Upper lobe of right lung (tissue), 1 donor: ENCODE results near the gene RNF220. TPM values are rescaled to one million over a fixed set of nuclear protein-coding genes. Genes with fewer than 3 reads are reported as not detected.

Experiments
- ATAC-seq: fragments of 200-7000 bp; cut with Tn5 transposase; one replicate; pipeline ENCODE4 v1.9.1; 2020; ENCODE audit warnings: mild to moderate bottlenecking, moderate library complexity
- DNase-seq: peaks from one replicate; pipeline ENCODE4 v3.0.0-alpha.2; 2020
- H3K27ac ChIP-seq: fragments of 200-600 bp; one replicate; pipeline ENCODE4 v1.8.0; 2022
- H3K27me3 ChIP-seq: fragments of 200-600 bp; one replicate; pipeline ENCODE4 v1.8.0; 2022; ENCODE audit warnings: mild to moderate bottlenecking
- H3K36me3 ChIP-seq: fragments of 200-600 bp; one replicate; pipeline ENCODE4 v1.8.0; 2022
- H3K4me1 ChIP-seq: fragments of 200-600 bp; one replicate; pipeline ENCODE4 v1.8.0; 2022
- H3K4me3 ChIP-seq: fragments of 200-600 bp; one replicate; pipeline ENCODE4 v1.8.0; 2022; ENCODE audit warnings: mild to moderate bottlenecking
- H3K9me3 ChIP-seq: fragments of 200-600 bp; one replicate; pipeline ENCODE4 v1.8.0; 2022
- CTCF ChIP-seq: fragments of 200-600 bp; IDR thresholded peaks from one replicate; pipeline ENCODE4 v1.8.0; 2022; ENCODE audit warnings: antibody characterized with exemption
- intact Hi-C: fragments of 100-400 bp; cut with DNase I; formaldehyde crosslinking; loops from one replicate; pipeline ENCODE4 v1.11.0; 2022
- total RNA-seq: library from RNA; stranded (reverse); fragmentation: NEBNext Ultra II Directional; extraction: Animal tissue kit (Norgen Biotek cat#: 25700); gene quantifications from one replicate; pipeline ENCODE4 v1.2.1, GENCODE V29; 2021
- donor health status: DM: no; HTN: yes; CAD: no; lungs with severe emphysema.

The RNF220 gene
- total RNA-seq, 1 donor from 2014 or later: 72.6 TPM

- Histone ChIP-seq H3K4me3 (no peak overlapping the region), H3K27ac (no peak overlapping the region), H3K27me3 (no peaks in the 10 kb centered on the region), H3K4me1 (no peaks in the 10 kb centered on the region), H3K36me3 (no peaks in the 10 kb centered on the region), H3K9me3 (no peaks in the 10 kb centered on the region)
- no peak for ATAC-seq
- intact Hi-C loops: no loop called here
- DNase-seq: no peak
- TF ChIP-seq CTCF: no peak
Observed at GRCh38 chr1:44598167-44598566, 193.1 kb downstream of the RNF220 start.

- no peak for DNase-seq
- intact Hi-C loops: no loop called here
- Histone ChIP-seq H3K36me3 (no peaks in the 10 kb centered on the region), H3K9me3 (no peaks in the 10 kb centered on the region), H3K4me1 (no peaks in the 10 kb centered on the region), H3K4me3 (no peak overlapping the region), H3K27ac (no peak overlapping the region), H3K27me3 (no peaks in the 10 kb centered on the region)
- TF ChIP-seq CTCF: no peak
- ATAC-seq: no peak
Observed at GRCh38 chr1:44602634-44603628, 197.9 kb downstream of the RNF220 start.

DNA sequence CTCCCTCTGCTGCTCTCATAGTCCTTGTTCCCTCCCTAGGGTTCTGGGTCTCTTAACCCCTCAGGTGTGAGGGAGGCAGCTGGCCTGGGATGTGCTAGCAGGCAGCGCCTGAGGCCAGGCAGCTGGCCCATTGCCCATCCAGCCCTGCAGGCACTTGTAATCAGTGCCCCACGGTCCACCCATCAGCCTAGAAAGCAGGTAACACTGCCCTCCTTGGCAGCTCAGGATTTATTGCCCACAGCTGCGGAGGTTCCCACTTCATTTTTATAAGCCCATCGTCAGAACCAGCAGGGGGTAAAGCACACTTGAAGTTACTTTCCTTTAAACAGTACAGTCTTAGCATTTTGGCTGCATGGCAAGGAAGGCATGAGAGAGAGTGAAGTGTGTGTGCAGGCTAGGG, 198.7 kb downstream of the RNF220 start:
- Histone ChIP-seq H3K36me3 (no peaks in the 10 kb centered on the region), H3K27me3 (no peaks in the 10 kb centered on the region), H3K9me3 (no peaks in the 10 kb centered on the region), H3K4me1 (no peaks in the 10 kb centered on the region), H3K27ac (no peak overlapping the region), H3K4me3 (no peak overlapping the region)
- DNase-seq: no peak
- no peak for ATAC-seq
- TF ChIP-seq CTCF: no peak
- intact Hi-C loops: no loop called here

DNA sequence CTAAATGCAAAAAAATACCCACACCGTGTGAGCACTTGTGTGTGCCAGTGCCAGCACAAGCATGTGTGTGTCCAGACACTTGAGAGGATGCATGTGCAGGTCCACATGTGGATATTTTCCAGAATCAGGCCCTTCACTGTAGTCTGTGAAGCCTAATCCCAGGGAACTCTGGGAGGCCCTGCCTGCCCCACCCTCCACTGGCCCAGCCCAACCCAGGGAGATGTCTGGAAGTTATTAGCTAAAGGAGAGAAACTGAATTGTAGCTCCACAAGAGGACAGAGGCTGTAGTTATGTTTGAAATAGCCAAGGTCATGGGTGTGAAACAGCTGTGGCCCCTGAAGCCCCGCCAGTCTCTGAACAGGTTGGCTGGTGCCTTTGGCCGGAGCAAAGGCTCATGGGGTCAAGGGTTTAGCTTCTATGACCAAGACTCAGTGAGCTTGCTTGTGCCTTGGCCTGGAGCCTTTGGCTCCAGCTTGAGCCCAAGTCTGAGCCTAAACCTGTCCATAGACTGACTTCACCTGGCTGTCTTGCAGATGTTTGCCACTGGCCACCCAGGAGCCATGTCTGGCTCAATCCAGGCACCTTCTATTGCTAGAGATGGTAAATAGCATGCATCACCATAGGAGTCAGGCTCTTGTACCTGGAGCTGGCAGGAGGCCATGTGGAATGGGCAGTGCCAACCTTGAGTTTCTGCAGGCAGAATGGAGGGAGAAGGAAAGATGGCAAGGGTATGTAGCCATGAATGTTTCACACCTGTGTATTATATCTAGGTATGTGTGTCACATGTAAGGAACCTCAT, 199.3 kb downstream of the RNF220 start:
- intact Hi-C loops: no loop called here
- ATAC-seq (no peak), DNase-seq (no peak)
- Histone ChIP-seq H3K36me3 (no peaks in the 10 kb centered on the region), H3K4me1 (no peaks in the 10 kb centered on the region), H3K9me3 (no peaks in the 10 kb centered on the region), H3K27ac (no peak overlapping the region), H3K4me3 (no peak overlapping the region), H3K27me3 (no peaks in the 10 kb centered on the region)
- no peak for TF ChIP-seq CTCF

GRCh38 chr1:44605914-44606615, 201.0 kb downstream of the RNF220 start:
- H3K4me1 ChIP-seq: no peaks in the 10 kb centered on the region
- no peak for DNase-seq
- no peak for ATAC-seq
- H3K36me3 ChIP-seq: no peaks in the 10 kb centered on the region
- no peak overlapping the region for H3K4me3 ChIP-seq
- H3K27me3 ChIP-seq: no peaks in the 10 kb centered on the region
- intact Hi-C loops: no loop called here
- no peak for TF ChIP-seq CTCF
- no peak overlapping the region for H3K27ac ChIP-seq
- no peaks in the 10 kb centered on the region for H3K9me3 ChIP-seq
